A549 (cell line): ENCODE data around the gene HTR3C. TPM values are rescaled to one million over a fixed set of nuclear protein-coding genes. Genes with fewer than 3 reads are reported as not detected.

ENCODE experiments used
- ATAC-seq, 2 experiments: fragments of 200-7000 bp in 1 of 2; fragments of >200 bp in 1 of 2; cut with Nextera tagmentation in 1 of 2; cut with Tn5 transposase in 1 of 2; 3 replicates each; pipeline versions ENCODE4 v1.8.0 to v1.9.1; 2018 to 2020; ENCODE audit warnings: mild to moderate bottlenecking in 1 of 2, moderate library complexity in 1 of 2
- CTCF ChIA-PET: fragments of 300-600 bp; sonication (Branson Sonifier 250); formaldehyde crosslinking; extraction: SDS; loops from one replicate; lab custom pipeline; 2021; ENCODE audit warnings: antibody characterized with exemption, inconsistent platforms; lab: Yijun Ruan, JAX
- POLR2A ChIA-PET: fragments of 350-600 bp; formaldehyde crosslinking; extraction: SDS; loops from one replicate; lab custom pipeline; 2021; ENCODE audit warnings: antibody characterized with exemption, inconsistent platforms; lab: Yijun Ruan, JAX
- DNase-seq, 2 experiments: peaks; one replicate each; pipeline versions ENCODE4 v3.0.0 to v3.0.0-alpha.2; 2011 to 2016; ENCODE audit warnings: low read depth in 1 of 2, low spot score in 1 of 2
- FAIRE-seq: peaks from 2 replicates; lab custom pipeline; 2011; peaks lifted over from hg19 to GRCh38; lab: Jason Lieb, UNC
- H3K27ac ChIP-seq, 2 experiments: fragments of >200 bp; sonication (Bioruptor Twin); formaldehyde crosslinking; 3 replicates each; pipeline ENCODE4 v1.5.1; 2016 to 2017
- H3K4me1 ChIP-seq: fragments of >200 bp; sonication (Bioruptor Twin); formaldehyde crosslinking; 3 replicates; pipeline ENCODE4 v1.6.1; 2016
- H3K4me2 ChIP-seq: fragments of >200 bp; sonication (Bioruptor Twin); formaldehyde crosslinking; 3 replicates; pipeline ENCODE4 v1.6.1; 2016
- H3K4me3 ChIP-seq: fragments of >200 bp; sonication (Bioruptor Twin); formaldehyde crosslinking; 3 replicates; pipeline ENCODE4 v1.5.1; 2016
- H3K9me3 ChIP-seq: fragments of >200 bp; sonication (Bioruptor Twin); formaldehyde crosslinking; 3 replicates; pipeline ENCODE4 v1.6.1; 2016
- BCL3 ChIP-seq: fragments of >200 bp; sonication (Bioruptor Twin); formaldehyde crosslinking; IDR thresholded peaks from 3 replicates; pipeline ENCODE4 v1.6.1; 2016
- BHLHE40 ChIP-seq: IDR thresholded peaks from 2 replicates; pipeline ENCODE4 v1.6.1; 2012; ENCODE audit warnings: low read depth, low read length, inconsistent platforms
- CBX2 ChIP-seq: fragments of 200-600 bp; sonication (generic); IDR thresholded peaks from 2 replicates; pipeline ENCODE4 v1.6.1; 2016; ENCODE audit warnings: low read depth, mild to moderate bottlenecking, borderline replicate concordance
- CHD2 ChIP-seq: fragments of 150-350 bp; IDR thresholded peaks from 2 replicates; pipeline ENCODE4 v1.6.1; 2014; ENCODE audit warnings: low read length; ENCODE audit not compliant: partially characterized antibody
- ESRRA ChIP-seq: fragments of 150-350 bp; IDR thresholded peaks from 2 replicates; pipeline ENCODE4 v1.6.1; 2014; ENCODE audit warnings: mild to moderate bottlenecking, low read length, borderline replicate concordance
- GATA3 ChIP-seq: IDR thresholded peaks from 2 replicates; pipeline ENCODE4 v1.6.1; 2012; ENCODE audit warnings: borderline replicate concordance
- HEYL ChIP-seq: fragments of 250-450 bp; sonication (Bioruptor Pico); IDR thresholded peaks from 2 replicates; pipeline ENCODE4 v1.8.0; 2021; ENCODE audit warnings: mild to moderate bottlenecking, moderate library complexity
- JUN ChIP-seq, 2 experiments: fragments of >200 bp; sonication (Bioruptor Twin); formaldehyde crosslinking; IDR thresholded peaks; 2 replicates in 1 of 2; 3 replicates in 1 of 2; pipeline ENCODE4 v1.6.1; 2016 to 2017
- KDM1A ChIP-seq: fragments of 200-600 bp; sonication (generic); IDR thresholded peaks from 2 replicates; pipeline ENCODE4 v1.6.1; 2016; ENCODE audit warnings: low read depth, mild to moderate bottlenecking
- MAZ ChIP-seq: fragments of 150-350 bp; IDR thresholded peaks from 2 replicates; pipeline ENCODE4 v1.6.1; 2014; ENCODE audit warnings: antibody characterized with exemption, low read depth, low read length, borderline replicate concordance
- NFE2L2 ChIP-seq: fragments of 150-350 bp; conservative IDR thresholded peaks from 2 replicates; pipeline ENCODE4 v1.6.1; 2014; ENCODE audit warnings: low read length
- NPAS2 ChIP-seq: fragments of 250-450 bp; sonication (Bioruptor Pico); IDR thresholded peaks from 2 replicates; pipeline ENCODE4 v1.8.0; 2022; ENCODE audit warnings: mild to moderate bottlenecking, moderate library complexity, borderline replicate concordance
- PHF8 ChIP-seq: fragments of 200-600 bp; sonication (generic); IDR thresholded peaks from 2 replicates; pipeline ENCODE4 v1.6.1; 2016; ENCODE audit warnings: low read depth, mild to moderate bottlenecking, antibody characterized with exemption, moderate library complexity, borderline replicate concordance
- POLR2AphosphoS2 ChIP-seq: conservative IDR thresholded peaks from 2 replicates; pipeline ENCODE4 v1.6.1; 2012; ENCODE audit warnings: low read length, improper control_type of control experiment, inconsistent platforms
- RAD21 ChIP-seq, 2 experiments: fragments of >200 bp in 1 of 2; sonication (Bioruptor Twin) in 1 of 2; formaldehyde crosslinking in 1 of 2; IDR thresholded peaks in 1 of 2; conservative IDR thresholded peaks in 1 of 2; 2 replicates in 1 of 2; 3 replicates in 1 of 2; pipeline ENCODE4 v1.6.1; 2012 to 2018; ENCODE audit warnings: inconsistent platforms in 1 of 2
- RARB ChIP-seq: fragments of 250-450 bp; sonication (Bioruptor Pico); IDR thresholded peaks from 2 replicates; pipeline ENCODE4 v1.8.0; 2021; ENCODE audit warnings: mild to moderate bottlenecking, moderate library complexity
- RFX5 ChIP-seq: fragments of 450-650 bp; IDR thresholded peaks from 2 replicates; pipeline ENCODE4 v1.7.1; 2014; ENCODE audit warnings: antibody characterized with exemption, mild to moderate bottlenecking, moderate library complexity
- RNF2 ChIP-seq: fragments of 200-600 bp; sonication (generic); IDR thresholded peaks from 2 replicates; pipeline ENCODE4 v1.6.1; 2016; ENCODE audit warnings: low read depth, mild to moderate bottlenecking, antibody characterized with exemption, moderate library complexity, borderline replicate concordance
- SMC3 ChIP-seq: fragments of >200 bp; sonication (Bioruptor Twin); formaldehyde crosslinking; IDR thresholded peaks from 3 replicates; pipeline ENCODE4 v1.6.1; 2018; ENCODE audit warnings: inconsistent platforms
- TP53 ChIP-seq: fragments of 250-450 bp; sonication (Bioruptor Pico); IDR thresholded peaks from 2 replicates; pipeline ENCODE4 v1.5.0; 2021; ENCODE audit warnings: mild to moderate bottlenecking, moderate library complexity
- ZC3H11A ChIP-seq: fragments of 450-650 bp; IDR thresholded peaks from 2 replicates; pipeline ENCODE4 v1.6.1; 2014; ENCODE audit warnings: antibody characterized with exemption, mild to moderate bottlenecking
- ZFP36 ChIP-seq: fragments of 450-650 bp; IDR thresholded peaks from 2 replicates; pipeline ENCODE4 v1.6.1; 2014; ENCODE audit warnings: borderline replicate concordance; ENCODE audit not compliant: partially characterized antibody
- ZSCAN20 ChIP-seq: fragments of 250-450 bp; sonication (Bioruptor Pico); IDR thresholded peaks from 2 replicates; pipeline ENCODE4 v1.8.0; 2022; ENCODE audit warnings: mild to moderate bottlenecking, moderate library complexity
- WGBS: methylation state at CpG from one replicate; pipeline ENCODE4 v1.1.6; 2017; ENCODE audit errors: missing lambda C conversion rate; 5-methylcytosine and 5-hydroxymethylcytosine counted together
- polyA plus RNA-seq, 4 experiments: library from polyadenylated mRNA; depleted of rRNA in 3 of 4; stranded (reverse); fragments of >200 nt; fragmentation: RNase III in 1 of 4; extraction: RNeasy Plus Mini Kit Qiagen cat#74134 plus additional on column Dnase treatment in 1 of 4; gene quantifications; 2 replicates in 3 of 4; 3 replicates in 1 of 4; pipeline ENCODE4 v1.2.3, GENCODE V29; 2011 to 2017
- TF ChIP-seq, protein P1 (sequence below): IDR thresholded peaks from 2 replicates; pipeline ENCODE4 v1.6.1; 2012
- TF ChIP-seq, protein P2 (sequence below): fragments of 250-450 bp; sonication (Bioruptor Pico); IDR thresholded peaks from 2 replicates; pipeline ENCODE4 v1.5.0; 2020; ENCODE audit warnings: low read depth, mild to moderate bottlenecking, moderate library complexity
- TF ChIP-seq, protein P3 (sequence below): fragments of >200 bp; sonication (Bioruptor Twin); formaldehyde crosslinking; IDR thresholded peaks from 3 replicates; pipeline ENCODE4 v1.5.1; 2016
- TF ChIP-seq, protein P4 (sequence below): fragments of 150-350 bp; IDR thresholded peaks from 2 replicates; pipeline ENCODE4 v1.6.1; 2014; ENCODE audit warnings: low read depth, mild to moderate bottlenecking, low read length
- TF ChIP-seq, protein P5 (sequence below): IDR thresholded peaks from 2 replicates; pipeline ENCODE4 v1.6.1; 2012
- TF ChIP-seq, protein P6 (sequence below): fragments of >200 bp; sonication (Bioruptor Twin); formaldehyde crosslinking; IDR thresholded peaks from 2 replicates; pipeline ENCODE4 v1.6.1; 2016

Gene HTR3C
- polyA plus RNA-seq, 2 of the 4 experiments (the other 2 are of a cell fraction), result not detected

DNA sequence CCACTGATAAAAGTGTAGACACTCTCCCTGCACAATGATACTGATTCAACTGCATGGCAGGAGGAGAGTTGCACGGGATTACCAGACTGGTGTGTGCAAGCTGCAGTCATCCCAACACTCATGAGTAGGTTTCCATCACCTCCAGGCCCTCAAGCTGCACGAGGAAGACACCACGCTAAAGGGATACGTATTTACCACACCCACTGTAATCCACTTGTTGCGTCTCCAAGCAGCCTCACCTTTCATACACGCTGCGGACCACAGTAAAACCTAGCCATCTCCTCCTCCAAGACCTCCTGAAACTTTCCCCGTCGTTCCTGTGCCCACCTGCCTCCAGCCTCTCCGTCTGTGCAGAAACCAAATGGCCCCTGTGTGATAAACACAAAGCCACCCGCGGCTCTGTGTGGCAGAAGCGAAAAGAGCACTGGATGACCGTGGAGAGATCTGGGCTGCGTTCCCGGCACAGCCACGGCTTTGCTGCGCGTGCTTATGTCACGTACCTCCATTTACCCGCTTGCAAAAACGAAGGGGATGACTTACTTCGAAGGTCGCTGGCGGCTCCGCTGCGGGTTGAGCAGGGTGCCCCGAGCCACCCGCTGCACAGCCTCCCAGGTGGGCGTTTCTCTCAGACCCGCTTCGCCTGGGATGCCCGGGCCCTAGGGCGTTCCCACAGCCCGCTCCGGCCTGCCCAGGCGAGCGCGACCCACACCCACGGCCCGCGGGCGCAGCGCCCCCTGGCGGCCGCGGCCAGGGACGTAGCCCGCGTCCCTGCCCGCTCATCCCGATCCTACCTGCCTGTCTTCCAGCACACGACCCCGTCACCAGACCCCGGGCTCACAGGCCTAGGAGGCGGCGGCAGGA, 35.8 kb upstream of the HTR3C start:
- peak; percentile 56 to 65 for DNase-seq
- FAIRE-seq, result no peak
- 45% methylated on average over 17 of the region's 57 CpGs for WGBS
- CTCF ChIA-PET, result interaction anchor here (0.6 to 4.8 kb wide), 23 partner anchors 10 to 199 kb away, joined by 3 to 37 read pairs (median 4); partner anchors contain the start of gene PARL
- peaks cover 9% of the 10 kb centered on the region; the same call in 2 of the 3 replicates for H3K4me1 ChIP-seq
- peak overlapping the region; percentile 89 to 98 for H3K27ac ChIP-seq
- ATAC-seq, result peak; percentile 95
- no peaks in the 10 kb centered on the region for H3K9me3 ChIP-seq
- POLR2A ChIA-PET, result no interaction called here
- peak overlapping the region; percentile 93 for H3K4me3 ChIP-seq
- peak overlapping the region; percentile 98 for H3K4me2 ChIP-seq
- TF ChIP-seq, protein P1, sequence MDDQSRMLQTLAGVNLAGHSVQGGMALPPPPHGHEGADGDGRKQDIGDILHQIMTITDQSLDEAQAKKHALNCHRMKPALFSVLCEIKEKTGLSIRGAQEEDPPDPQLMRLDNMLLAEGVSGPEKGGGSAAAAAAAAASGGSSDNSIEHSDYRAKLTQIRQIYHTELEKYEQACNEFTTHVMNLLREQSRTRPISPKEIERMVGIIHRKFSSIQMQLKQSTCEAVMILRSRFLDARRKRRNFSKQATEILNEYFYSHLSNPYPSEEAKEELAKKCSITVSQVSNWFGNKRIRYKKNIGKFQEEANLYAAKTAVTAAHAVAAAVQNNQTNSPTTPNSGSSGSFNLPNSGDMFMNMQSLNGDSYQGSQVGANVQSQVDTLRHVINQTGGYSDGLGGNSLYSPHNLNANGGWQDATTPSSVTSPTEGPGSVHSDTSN, result no peak
- no peak for TF ChIP-seq CHD2
- TF ChIP-seq ESRRA, result no peak
- peak; percentile 38 to 66; a peak in 4 of 5 replicates for TF ChIP-seq RAD21 (conservative IDR thresholded peaks at IDR 0.05 in 1 of 2, IDR thresholded peaks at IDR 0.05 in 1 of 2)
- TF ChIP-seq BCL3, result no peak
- no peak for TF ChIP-seq NFE2L2
- TF ChIP-seq MAZ, result no peak
- no peak for TF ChIP-seq RARB
- no peak for TF ChIP-seq HEYL (CRISPR knock-in tag)
- TF ChIP-seq, protein P2, sequence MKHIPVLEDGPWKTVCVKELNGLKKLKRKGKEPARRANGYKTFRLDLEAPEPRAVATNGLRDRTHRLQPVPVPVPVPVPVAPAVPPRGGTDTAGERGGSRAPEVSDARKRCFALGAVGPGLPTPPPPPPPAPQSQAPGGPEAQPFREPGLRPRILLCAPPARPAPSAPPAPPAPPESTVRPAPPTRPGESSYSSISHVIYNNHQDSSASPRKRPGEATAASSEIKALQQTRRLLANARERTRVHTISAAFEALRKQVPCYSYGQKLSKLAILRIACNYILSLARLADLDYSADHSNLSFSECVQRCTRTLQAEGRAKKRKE, result no peak
- TF ChIP-seq GATA3, result no peak
- no peak for TF ChIP-seq CBX2
- no peak for TF ChIP-seq BHLHE40
- TF ChIP-seq, protein P3, sequence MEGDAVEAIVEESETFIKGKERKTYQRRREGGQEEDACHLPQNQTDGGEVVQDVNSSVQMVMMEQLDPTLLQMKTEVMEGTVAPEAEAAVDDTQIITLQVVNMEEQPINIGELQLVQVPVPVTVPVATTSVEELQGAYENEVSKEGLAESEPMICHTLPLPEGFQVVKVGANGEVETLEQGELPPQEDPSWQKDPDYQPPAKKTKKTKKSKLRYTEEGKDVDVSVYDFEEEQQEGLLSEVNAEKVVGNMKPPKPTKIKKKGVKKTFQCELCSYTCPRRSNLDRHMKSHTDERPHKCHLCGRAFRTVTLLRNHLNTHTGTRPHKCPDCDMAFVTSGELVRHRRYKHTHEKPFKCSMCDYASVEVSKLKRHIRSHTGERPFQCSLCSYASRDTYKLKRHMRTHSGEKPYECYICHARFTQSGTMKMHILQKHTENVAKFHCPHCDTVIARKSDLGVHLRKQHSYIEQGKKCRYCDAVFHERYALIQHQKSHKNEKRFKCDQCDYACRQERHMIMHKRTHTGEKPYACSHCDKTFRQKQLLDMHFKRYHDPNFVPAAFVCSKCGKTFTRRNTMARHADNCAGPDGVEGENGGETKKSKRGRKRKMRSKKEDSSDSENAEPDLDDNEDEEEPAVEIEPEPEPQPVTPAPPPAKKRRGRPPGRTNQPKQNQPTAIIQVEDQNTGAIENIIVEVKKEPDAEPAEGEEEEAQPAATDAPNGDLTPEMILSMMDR, result peak; percentile 88
- TF ChIP-seq PHF8, result no peak
- no peak for TF ChIP-seq NPAS2
- TF ChIP-seq KDM1A, result no peak
- TF ChIP-seq SMC3, result peak; percentile 71
- TF ChIP-seq, protein P4, sequence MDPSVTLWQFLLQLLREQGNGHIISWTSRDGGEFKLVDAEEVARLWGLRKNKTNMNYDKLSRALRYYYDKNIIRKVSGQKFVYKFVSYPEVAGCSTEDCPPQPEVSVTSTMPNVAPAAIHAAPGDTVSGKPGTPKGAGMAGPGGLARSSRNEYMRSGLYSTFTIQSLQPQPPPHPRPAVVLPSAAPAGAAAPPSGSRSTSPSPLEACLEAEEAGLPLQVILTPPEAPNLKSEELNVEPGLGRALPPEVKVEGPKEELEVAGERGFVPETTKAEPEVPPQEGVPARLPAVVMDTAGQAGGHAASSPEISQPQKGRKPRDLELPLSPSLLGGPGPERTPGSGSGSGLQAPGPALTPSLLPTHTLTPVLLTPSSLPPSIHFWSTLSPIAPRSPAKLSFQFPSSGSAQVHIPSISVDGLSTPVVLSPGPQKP, result no peak
- TF ChIP-seq, protein P5, sequence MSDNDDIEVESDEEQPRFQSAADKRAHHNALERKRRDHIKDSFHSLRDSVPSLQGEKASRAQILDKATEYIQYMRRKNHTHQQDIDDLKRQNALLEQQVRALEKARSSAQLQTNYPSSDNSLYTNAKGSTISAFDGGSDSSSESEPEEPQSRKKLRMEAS, result 0 out of 2 replicates have a peak, but pooled peaks have one; percentile 14
- no peak for TF ChIP-seq ZFP36
- TF ChIP-seq JUN (IDR thresholded peaks at IDR 0.05), result no peak
- no peak for TF ChIP-seq RNF2
- TF ChIP-seq ZC3H11A, result no peak
- no peak for TF ChIP-seq POLR2AphosphoS2
- TF ChIP-seq TP53, result no peak
- TF ChIP-seq ZSCAN20 (CRISPR knock-in tag), result no peak
- TF ChIP-seq, protein P6, sequence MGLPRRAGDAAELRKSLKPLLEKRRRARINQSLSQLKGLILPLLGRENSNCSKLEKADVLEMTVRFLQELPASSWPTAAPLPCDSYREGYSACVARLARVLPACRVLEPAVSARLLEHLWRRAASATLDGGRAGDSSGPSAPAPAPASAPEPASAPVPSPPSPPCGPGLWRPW, result no peak
- no peak for TF ChIP-seq RFX5
